ENCODE data around the gene GRM7.

The GRM7 gene

DNA sequence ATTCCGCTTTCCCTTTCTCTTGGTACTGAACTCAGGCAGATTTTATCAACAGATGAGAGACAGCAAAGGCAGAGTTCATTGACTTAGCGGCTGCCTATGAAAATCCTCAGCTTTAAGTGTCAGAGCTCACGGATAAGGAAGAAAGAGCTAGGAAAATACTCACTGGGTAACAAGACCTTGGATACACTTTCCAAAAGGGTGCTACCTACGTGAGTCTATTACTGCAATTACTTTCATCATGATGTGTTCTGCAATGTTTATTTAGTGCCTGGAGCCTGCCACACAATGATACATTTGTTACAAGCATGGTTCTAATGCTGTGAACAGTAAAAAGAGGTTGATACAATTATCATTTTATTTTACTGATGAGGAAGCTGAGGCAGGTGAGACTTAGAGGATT is 177.5 kb downstream of the GRM7 start:
- Mint-ChIP-seq H3K27ac (no peak overlapping the region), H3K4me3 (no peak overlapping the region)

DNA sequence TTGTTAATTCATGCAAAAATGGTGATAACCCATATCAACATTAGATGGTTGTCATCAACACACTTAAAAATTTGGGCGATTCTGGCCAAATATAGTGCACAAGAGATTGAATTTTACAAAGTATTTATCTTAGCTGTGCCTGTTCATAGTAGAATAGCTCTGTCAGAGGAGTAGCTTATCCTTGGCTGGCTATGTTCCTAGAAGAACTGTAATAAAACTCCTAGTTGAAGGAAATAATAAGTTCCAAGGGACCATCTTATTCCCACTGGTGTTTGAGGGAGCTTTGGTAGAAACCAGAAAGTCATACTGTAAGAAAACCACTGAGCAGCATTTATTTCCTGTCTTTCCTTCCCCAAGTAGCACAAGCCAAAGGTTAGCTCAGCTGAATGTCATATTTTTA is 201.8 kb downstream of the GRM7 start:
- no peak for ATAC-seq
- Mint-ChIP-seq H3K4me3 (no peak overlapping the region), H3K27me3 (no peaks in the 10 kb centered on the region), H3K4me1 (no peaks in the 10 kb centered on the region), H3K9me3 (peaks cover 7 to 25% of the 10 kb centered on the region in 2 donors), H3K27ac (no peak overlapping the region)
- DNase-seq = no peak

More for the DNA sequence above, 177.5 kb downstream of the GRM7 start:
- Mint-ChIP-seq H3K9me3 (peaks cover 0 to 8% of the 10 kb centered on the region in 2 donors), H3K4me1 (no peaks in the 10 kb centered on the region), H3K27me3 (no peaks in the 10 kb centered on the region)
- DNase-seq = no peak
- ATAC-seq = no peak

DNA sequence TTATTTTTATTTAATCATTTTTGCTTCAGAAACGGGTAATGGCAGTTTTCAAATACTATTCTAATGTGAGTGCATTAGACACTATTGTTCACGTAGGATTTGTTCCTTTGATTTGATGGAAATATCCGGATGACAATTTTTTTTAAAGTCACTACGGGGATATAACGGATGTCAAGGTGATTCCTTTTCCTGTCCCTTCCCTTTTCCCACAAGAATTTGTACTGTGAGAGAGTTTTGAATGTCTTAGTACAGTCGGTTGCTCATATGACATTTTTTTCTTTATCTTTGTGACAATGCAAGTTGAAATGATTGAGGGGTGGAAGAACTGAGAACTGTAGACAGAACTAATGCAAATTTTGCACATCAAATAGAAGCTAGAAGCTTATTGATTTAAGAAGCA is 209.5 kb downstream of the GRM7 start:
- Mint-ChIP-seq H3K9me3 (peaks cover 7 to 8% of the 10 kb centered on the region in 2 donors), H3K4me1 (no peaks in the 10 kb centered on the region), H3K4me3 (no peak overlapping the region), H3K27ac (no peak overlapping the region), H3K27me3 (no peaks in the 10 kb centered on the region)
- ATAC-seq (no peak), DNase-seq (no peak)

DNA sequence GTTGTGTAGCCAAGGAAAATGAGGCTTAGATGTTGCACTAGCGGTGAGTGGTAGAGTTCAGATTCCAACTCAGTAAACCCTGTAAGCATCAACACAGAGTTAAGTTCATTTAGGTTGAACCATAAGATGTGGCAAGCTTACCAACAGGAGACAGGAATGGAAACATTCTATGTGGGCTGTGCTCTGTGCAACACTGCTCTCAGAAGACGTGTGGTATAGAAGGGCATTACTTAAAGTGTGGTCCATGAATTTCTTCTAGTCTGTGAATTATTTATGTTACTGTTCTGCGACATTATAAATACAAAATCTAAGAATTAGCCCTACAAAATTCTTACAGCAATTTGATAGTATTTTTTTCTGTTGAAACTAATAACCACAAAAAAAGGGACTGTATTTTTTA is 213.3 kb downstream of the GRM7 start:
- H3K4me3 Mint-ChIP-seq = no peak overlapping the region
- H3K9me3 Mint-ChIP-seq = peaks cover 0 to 12% of the 10 kb centered on the region in 2 donors
- H3K4me1 Mint-ChIP-seq = no peaks in the 10 kb centered on the region
- no peak for ATAC-seq
- no peaks in the 10 kb centered on the region for H3K27me3 Mint-ChIP-seq
- DNase-seq = no peak
- no peak overlapping the region for H3K27ac Mint-ChIP-seq

DNA sequence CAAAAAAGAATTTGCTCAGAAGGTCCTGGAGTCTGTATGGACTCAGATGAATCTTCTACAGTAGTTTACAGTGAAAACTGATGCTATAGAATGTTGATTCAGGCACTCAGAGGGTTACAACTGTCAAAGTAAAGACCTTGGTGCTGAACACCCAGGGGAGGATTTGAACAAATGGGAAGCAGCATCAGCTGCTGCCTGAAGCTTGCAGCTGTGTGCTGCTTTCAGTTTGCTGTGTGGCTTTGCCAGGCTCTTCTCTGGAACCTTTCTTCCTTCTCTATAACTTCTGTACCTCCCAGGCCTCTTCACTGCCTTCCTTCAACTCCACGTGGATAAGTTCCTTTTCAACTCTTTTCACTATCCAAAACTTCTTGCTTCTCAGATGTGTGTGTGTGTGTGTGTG is 214.2 kb downstream of the GRM7 start:
- DNase-seq (no peak), ATAC-seq (no peak)
- Mint-ChIP-seq H3K4me3 (no peak overlapping the region), H3K27me3 (no peaks in the 10 kb centered on the region), H3K9me3 (peaks cover 0 to 12% of the 10 kb centered on the region in 2 donors), H3K4me1 (no peaks in the 10 kb centered on the region), H3K27ac (no peak overlapping the region)

DNA sequence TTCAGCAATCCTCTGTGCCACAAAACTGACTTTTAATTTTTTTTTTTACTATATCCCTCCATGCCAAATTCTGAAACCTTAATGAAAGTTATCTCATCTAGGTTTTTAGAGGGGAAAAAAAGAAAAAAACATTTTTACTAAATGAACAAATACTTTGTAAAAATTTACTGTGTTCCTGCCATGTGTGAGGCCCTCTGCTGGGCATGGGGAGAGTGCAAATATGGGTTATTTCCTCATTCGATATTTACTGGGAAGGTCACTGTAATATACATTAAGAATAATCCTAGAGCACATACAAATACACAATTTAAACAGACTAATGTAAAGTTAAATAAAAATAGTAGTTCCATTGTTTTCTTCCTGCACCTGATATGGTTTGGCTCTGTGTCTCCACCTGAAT is 215.0 kb downstream of the GRM7 start:
- no peak overlapping the region for H3K4me3 Mint-ChIP-seq
- peaks cover 0 to 12% of the 10 kb centered on the region in 2 donors for H3K9me3 Mint-ChIP-seq
- H3K27me3 Mint-ChIP-seq = no peaks in the 10 kb centered on the region
- H3K27ac Mint-ChIP-seq = no peak overlapping the region
- DNase-seq = no peak
- ATAC-seq = no peak
- no peaks in the 10 kb centered on the region for H3K4me1 Mint-ChIP-seq

DNA sequence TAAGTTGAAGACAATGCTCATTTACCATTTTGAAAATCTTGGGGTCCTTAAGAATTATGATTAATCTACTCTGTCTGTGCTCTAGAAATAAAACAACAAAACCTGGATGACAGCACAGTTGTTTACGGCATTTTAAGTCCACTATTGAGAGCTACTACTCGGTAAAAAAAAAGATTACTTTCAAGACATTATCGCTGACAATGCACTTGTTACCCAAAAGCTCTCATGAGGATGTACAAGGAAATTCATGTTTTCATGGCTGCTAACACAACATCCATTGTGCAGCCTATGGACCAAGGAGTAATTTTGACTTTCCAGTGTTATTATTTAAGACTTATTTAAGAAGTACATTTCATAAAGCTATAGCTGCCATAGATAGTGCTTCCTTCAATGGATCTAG is 221.3 kb downstream of the GRM7 start:
- Mint-ChIP-seq H3K4me3 (no peak overlapping the region), H3K4me1 (no peaks in the 10 kb centered on the region)

DNA sequence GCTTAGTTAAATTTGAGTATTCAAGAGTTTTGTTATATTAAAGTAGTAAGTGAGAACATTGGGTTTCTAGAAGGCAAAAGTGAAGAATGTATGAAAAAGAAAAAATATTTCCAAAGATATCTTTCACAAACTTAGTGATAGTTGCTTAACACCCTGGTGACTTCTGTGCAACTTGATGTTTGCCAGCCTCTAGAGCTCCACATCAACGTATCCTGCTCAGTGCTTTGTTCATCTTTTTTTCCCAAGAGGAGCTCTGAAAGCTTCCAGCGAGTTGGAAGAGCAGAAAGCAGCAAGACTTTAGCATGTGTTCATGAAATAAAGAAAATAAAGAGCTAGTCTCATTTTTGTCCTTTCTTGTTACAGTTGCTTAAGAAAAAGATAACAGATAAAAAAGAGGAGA is 225.5 kb downstream of the GRM7 start:
- DNase-seq = no peak
- H3K4me3 Mint-ChIP-seq = no peak overlapping the region
- H3K27me3 Mint-ChIP-seq = no peaks in the 10 kb centered on the region
- no peak overlapping the region for H3K27ac Mint-ChIP-seq
- peaks cover 0 to 9% of the 10 kb centered on the region in 2 donors for H3K9me3 Mint-ChIP-seq
- ATAC-seq = no peak
- H3K4me1 Mint-ChIP-seq = no peaks in the 10 kb centered on the region

More for the DNA sequence above, 221.3 kb downstream of the GRM7 start:
- peaks cover 0 to 9% of the 10 kb centered on the region in 2 donors for H3K9me3 Mint-ChIP-seq
- no peak for DNase-seq
- no peak for ATAC-seq
- no peaks in the 10 kb centered on the region for H3K27me3 Mint-ChIP-seq
- no peak overlapping the region for H3K27ac Mint-ChIP-seq

DNA sequence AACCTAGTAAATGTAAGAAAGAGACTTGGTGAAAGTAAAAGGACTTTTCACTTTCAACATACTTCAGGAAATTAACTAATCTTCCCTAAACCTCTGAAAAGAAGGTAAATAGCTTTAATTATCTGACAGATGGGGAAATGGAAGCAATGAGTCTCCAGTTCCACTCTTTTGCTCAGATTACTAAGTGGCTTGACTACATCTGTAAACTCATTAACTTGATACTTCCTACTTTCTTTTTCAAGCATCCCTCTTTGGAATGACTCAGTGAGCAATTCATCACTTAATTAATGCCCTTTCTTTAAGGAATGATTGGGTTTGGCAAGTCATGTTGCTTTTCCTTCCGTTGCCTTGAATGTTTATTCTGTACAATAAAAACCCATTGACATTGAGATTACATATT is 234.2 kb downstream of the GRM7 start:
- DNase-seq (no peak), ATAC-seq (no peak)
- no peaks in the 10 kb centered on the region for H3K4me1 Mint-ChIP-seq
- H3K4me3 Mint-ChIP-seq = no peak overlapping the region
- peaks cover 0 to 5% of the 10 kb centered on the region in 2 donors for H3K9me3 Mint-ChIP-seq
- H3K27ac Mint-ChIP-seq = no peak overlapping the region
- no peaks in the 10 kb centered on the region for H3K27me3 Mint-ChIP-seq

DNA sequence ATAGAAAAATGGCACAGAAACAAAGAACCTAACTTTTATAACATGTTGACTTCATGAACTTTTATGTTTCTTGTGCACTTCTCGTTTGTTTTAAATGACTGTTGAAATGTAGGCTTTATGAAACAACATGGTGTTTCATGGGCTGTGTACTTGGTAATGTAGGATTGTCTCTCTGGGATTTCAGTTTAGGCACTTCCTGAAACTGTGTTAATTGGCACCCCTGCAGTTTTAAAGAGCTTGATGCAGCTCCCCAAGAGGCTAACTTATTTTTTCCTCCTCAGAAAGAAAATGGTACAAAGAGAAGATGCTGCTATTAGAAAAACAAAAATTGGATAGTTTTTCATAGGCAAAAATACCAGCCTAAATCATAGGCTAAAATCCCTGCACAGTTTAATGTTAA is 239.2 kb downstream of the GRM7 start:
- no peak overlapping the region for H3K27ac Mint-ChIP-seq
- peaks cover 5 to 11% of the 10 kb centered on the region in 2 donors for H3K9me3 Mint-ChIP-seq
- no peak for ATAC-seq
- no peak for DNase-seq
- H3K4me3 Mint-ChIP-seq = no peak overlapping the region
- no peaks in the 10 kb centered on the region for H3K27me3 Mint-ChIP-seq
- no peaks in the 10 kb centered on the region for H3K4me1 Mint-ChIP-seq

DNA sequence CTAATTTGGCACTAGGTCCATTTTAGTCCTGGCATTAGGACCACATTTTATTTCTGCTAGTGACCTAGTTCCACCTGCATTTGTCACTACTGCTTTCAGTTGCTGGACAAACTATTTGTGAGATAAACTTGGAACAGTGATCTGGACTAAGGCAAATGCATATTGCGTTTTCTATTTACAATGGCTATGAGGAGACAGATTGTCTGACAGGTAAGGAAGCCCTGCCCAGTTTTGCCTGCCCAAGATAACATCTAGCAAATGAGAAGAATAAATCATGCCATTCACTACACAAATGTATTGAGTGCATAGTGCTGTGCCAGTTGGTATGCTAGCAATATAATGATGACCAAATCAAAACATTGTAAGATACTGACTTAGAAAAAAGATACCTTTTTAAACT is 245.7 kb downstream of the GRM7 start:
- no peak for ATAC-seq
- no peaks in the 10 kb centered on the region for H3K4me1 Mint-ChIP-seq
- DNase-seq = no peak
- H3K9me3 Mint-ChIP-seq = peaks cover 5 to 11% of the 10 kb centered on the region in 2 donors
- H3K27me3 Mint-ChIP-seq = no peaks in the 10 kb centered on the region
- H3K4me3 Mint-ChIP-seq = no peak overlapping the region
- H3K27ac Mint-ChIP-seq = no peak overlapping the region

DNA sequence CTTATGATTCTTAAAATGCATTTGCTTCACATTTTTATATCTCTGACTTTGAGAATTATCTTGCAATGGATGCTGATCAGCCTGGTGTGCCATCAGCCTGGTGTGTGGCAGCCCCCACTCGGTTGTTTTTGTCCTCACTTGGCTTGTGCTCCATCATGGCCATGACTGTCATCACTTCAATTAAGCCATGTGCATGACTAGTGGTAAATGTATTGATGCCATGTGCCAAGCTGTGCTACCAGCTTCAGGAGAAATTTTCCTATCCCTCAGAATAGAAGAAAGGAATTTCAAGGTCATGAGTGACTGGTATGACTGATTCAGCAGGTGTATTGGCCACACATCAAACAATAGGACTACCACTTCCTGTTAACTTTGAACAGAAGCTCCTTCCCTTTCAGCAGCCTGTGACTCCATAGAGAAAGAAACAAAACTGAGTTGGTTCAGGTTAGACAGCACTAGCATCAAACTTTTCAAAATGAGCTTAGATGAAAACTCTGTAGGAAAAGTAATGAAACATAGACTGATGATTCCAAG is 251.7 kb downstream of the GRM7 start:
- H3K4me3 Mint-ChIP-seq = no peak overlapping the region
- no peaks in the 10 kb centered on the region for H3K27me3 Mint-ChIP-seq
- DNase-seq (no peak), ATAC-seq (no peak)
- no peaks in the 10 kb centered on the region for H3K4me1 Mint-ChIP-seq
- no peaks in the 10 kb centered on the region for H3K9me3 Mint-ChIP-seq
- no peak overlapping the region for H3K27ac Mint-ChIP-seq

DNA sequence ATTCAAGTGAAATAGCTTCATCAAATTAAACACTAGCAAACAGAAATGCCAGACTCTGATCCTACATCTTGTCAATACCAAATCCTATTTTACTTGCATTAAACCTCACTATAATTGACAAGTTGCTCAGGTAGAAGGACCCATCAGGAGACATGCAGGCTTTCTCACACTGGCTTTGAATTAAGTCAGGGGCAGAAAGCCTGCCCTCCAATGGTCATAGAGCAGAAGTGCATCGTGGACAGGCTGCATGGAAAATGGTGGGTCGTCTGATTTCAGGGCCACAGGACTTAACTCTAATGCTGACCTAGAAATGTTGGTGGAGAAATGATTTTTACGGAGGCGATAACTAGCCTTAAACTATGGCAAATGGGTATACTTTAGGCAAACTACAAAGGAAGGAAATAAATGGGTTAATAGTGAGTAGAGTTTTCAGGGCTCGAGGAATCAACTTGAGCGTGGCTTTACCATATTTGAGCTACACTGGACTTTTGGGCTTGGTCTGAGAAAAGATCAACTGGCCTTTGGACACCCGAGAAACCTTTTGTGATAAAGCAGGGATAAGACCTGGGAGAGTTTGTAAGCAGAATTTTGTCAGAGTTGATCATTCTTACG is 283.9 kb downstream of the GRM7 start:
- DNase-seq = no peak
- ATAC-seq = no peak
- H3K4me1 Mint-ChIP-seq = no peaks in the 10 kb centered on the region
- H3K4me3 Mint-ChIP-seq = no peak overlapping the region
- H3K27ac Mint-ChIP-seq = no peak overlapping the region
- no peaks in the 10 kb centered on the region for H3K27me3 Mint-ChIP-seq
- H3K9me3 Mint-ChIP-seq = peaks cover 0 to 4% of the 10 kb centered on the region in 2 donors

DNA sequence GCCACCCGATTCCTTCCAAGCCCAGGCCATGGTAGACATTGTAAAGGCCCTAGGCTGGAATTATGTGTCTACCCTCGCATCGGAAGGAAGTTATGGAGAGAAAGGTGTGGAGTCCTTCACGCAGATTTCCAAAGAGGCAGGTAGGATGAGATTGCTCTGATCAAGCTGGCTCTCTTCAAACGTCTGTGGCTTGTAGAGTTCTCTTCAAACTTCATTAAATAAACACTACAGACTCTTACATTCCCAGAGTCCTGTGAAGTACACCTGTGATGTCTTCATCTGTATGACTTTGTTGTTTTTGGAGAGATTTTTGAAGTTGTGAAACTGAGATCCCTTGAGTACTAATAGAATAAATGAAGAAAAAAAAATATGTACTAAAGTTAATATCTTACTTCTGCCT is 285.6 kb downstream of the GRM7 start:
- Mint-ChIP-seq H3K27ac (no peak overlapping the region), H3K9me3 (peaks cover 0 to 4% of the 10 kb centered on the region in 2 donors), H3K27me3 (no peaks in the 10 kb centered on the region), H3K4me1 (no peaks in the 10 kb centered on the region), H3K4me3 (no peak overlapping the region)
- ATAC-seq (no peak), DNase-seq (no peak)

DNA sequence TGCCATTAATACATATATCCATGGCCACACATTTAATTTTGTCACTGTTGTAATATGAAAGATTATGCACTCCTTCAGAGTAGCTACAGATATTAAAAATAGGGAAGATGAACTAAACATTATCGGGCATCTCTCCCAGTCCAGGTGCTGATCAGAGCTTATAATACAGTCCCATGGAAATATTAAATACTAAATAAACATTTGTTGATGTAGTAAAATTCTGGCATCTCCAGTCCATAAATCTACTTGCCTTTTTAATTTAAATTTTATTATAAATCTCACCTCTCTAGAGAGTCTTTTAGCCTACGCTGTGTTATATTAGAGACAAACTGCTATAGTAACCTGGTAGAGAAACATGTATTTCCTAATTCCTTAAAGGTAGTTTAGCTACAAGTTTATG is 297.6 kb downstream of the GRM7 start:
- DNase-seq (no peak), ATAC-seq (no peak)
- no peak overlapping the region for H3K4me3 Mint-ChIP-seq
- H3K27me3 Mint-ChIP-seq = no peaks in the 10 kb centered on the region
- H3K4me1 Mint-ChIP-seq = no peaks in the 10 kb centered on the region
- H3K27ac Mint-ChIP-seq = no peak overlapping the region
- peaks cover 7 to 8% of the 10 kb centered on the region in 2 donors for H3K9me3 Mint-ChIP-seq

DNA sequence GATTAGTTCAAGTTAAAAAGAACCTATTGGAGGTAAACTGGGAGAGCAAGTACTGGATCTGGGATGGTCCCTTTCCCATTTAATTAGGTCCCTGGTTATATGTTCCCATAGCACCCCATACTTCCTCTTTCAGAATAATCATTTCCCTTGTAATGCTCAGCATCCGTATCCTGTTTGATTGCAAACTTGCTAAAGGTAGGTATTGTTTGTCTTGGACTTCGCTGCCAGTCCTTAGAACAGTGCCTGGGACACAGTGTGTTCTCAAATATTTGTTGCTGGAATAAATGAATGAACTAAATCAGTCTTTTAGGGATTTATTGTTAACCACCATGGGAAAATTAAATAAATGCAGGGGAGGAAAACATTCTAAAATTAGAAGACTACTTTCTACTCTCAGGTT is 299.8 kb downstream of the GRM7 start:
- no peak for ATAC-seq
- Mint-ChIP-seq H3K27me3 (no peaks in the 10 kb centered on the region), H3K27ac (no peak overlapping the region), H3K4me3 (no peak overlapping the region), H3K4me1 (no peaks in the 10 kb centered on the region), H3K9me3 (peaks cover 7 to 8% of the 10 kb centered on the region in 2 donors)
- DNase-seq = no peak

DNA sequence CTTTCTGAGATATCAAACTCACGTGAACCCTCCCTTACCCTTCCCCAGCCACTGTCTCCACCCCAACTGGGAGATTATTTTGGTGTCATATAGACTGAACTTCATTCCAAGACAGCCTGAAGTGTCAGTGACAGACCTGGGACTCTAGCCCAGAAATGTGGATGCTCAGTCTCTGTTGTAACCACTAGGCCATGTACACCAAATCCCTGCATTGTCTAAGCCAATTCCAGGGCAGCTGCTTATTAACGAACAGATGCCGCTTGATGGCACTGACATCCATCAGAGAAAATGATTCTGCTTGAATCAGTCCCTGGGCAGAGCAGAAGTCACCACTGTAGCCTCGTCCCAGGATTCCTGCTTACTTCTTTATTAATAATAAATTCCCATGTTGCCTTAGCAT is 305.5 kb downstream of the GRM7 start:
- ATAC-seq (no peak), DNase-seq (no peak)
- H3K4me3 Mint-ChIP-seq = no peak overlapping the region
- H3K27ac Mint-ChIP-seq = no peak overlapping the region
- H3K4me1 Mint-ChIP-seq = no peaks in the 10 kb centered on the region
- peaks cover 7 to 11% of the 10 kb centered on the region in 2 donors for H3K9me3 Mint-ChIP-seq
- H3K27me3 Mint-ChIP-seq = no peaks in the 10 kb centered on the region

Data from stimulated activated naive CD8-positive, alpha-beta T cell treated with anti-CD3 and anti-CD28 coated beads, Interleukin-15, amount 100 ng/mL, for 72 hours (primary cell).